Neutrophil (primary cell): ENCODE results near the gene SAMSN1.

Source experiments
- H3K27ac ChIP-seq: fragments of 200-600 bp; sonication (generic); 2 replicates; pipeline ENCODE4 v1.5.1; 2016; ENCODE audit warnings: mild to moderate bottlenecking, moderate library complexity
- H3K27me3 ChIP-seq: fragments of 200-600 bp; sonication (generic); 2 replicates; pipeline ENCODE4 v1.6.0; 2016; ENCODE audit warnings: mild to moderate bottlenecking
- H3K36me3 ChIP-seq: fragments of 200-600 bp; sonication (generic); 2 replicates; pipeline ENCODE4 v1.5.1; 2017
- H3K4me1 ChIP-seq, 2 experiments: fragments of 200-600 bp in 1 of 2; sonication (generic) in 1 of 2; 1 replicate in 1 of 2; 2 replicates in 1 of 2; pipeline versions ENCODE4 v1.5.1 to v1.6.1; 2013 to 2016; ENCODE audit warnings: low read depth in 1 of 2, low read length in 1 of 2, mild to moderate bottlenecking in 1 of 2, moderate library complexity in 1 of 2; ENCODE audit not compliant: control insufficient read depth in 1 of 2, insufficient read depth in 1 of 2
- H3K4me3 ChIP-seq, 2 experiments: fragments of 200-600 bp in 1 of 2; sonication (generic) in 1 of 2; 1 replicate in 1 of 2; 2 replicates in 1 of 2; pipeline ENCODE4 v1.5.1; 2013 to 2016; ENCODE audit warnings: low read depth in 1 of 2, low read length in 1 of 2, mild to moderate bottlenecking in 1 of 2, moderate library complexity in 1 of 2
- H3K9me3 ChIP-seq: fragments of 200-600 bp; sonication (generic); 2 replicates; pipeline ENCODE4 v1.5.1; 2016
- CTCF ChIP-seq: fragments of 200-600 bp; sonication (generic); IDR thresholded peaks from 2 replicates; pipeline ENCODE4 v1.5.1; 2016; ENCODE audit warnings: antibody characterized with exemption

SAMSN1 gene

GRCh38 chr21:14591882-14592281 lies 45.8 kb upstream of the SAMSN1 start:
- no peaks in the 10 kb centered on the region for H3K36me3 ChIP-seq
- H3K4me3 ChIP-seq = peak overlapping the region; percentile 29 to 42
- H3K27me3 ChIP-seq = no peaks in the 10 kb centered on the region
- peaks cover 42% of the 10 kb centered on the region in 2 experiments for H3K4me1 ChIP-seq
- no peaks in the 10 kb centered on the region for H3K9me3 ChIP-seq
- TF ChIP-seq CTCF = no peak
- H3K27ac ChIP-seq = peak overlapping the region; percentile 96

- Histone ChIP-seq H3K9me3 (no peaks in the 10 kb centered on the region), H3K27ac (peak overlapping the region; percentile 96), H3K4me3 (peak overlapping the region; percentile 9 to 42), H3K4me1 (peaks cover 42% of the 10 kb centered on the region in 2 experiments), H3K27me3 (no peaks in the 10 kb centered on the region), H3K36me3 (no peaks in the 10 kb centered on the region)
- no peak for TF ChIP-seq CTCF
Observed at GRCh38 chr21:14591377-14591776, 45.3 kb upstream of the SAMSN1 start.

DNA sequence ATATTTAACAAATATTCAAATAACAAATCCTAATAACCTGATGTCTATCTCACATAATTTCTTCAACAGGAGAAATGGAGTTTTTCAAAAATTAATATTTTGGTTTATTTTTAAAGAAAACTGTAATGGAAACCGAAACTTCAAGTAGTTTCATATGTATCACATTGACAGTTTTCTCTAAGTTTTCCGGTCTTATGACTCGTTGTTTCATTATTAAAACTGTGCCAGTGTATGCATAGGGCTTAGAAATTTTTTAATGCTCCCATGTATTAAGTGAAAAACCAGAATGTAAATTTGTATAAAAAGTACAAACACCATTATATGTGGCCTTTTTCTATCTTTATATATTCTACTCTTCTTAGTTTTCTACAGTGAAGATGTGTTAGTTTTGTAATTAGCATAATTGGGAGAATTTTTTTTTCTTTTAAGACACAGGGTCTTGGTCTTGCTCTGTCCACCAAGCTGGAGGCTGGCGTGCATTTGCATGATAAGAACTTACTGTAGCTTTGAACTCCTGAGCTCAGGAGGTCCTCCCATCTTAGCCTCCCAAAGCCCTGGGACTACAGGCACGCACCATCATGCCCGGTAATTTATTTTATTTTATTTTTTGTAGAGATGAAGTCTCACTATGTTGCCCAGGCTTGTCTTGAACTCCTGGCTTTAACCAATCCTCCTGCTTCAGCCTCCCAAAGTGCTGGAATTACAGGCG lies 43.9 kb upstream of the SAMSN1 start:
- Histone ChIP-seq H3K27me3 (no peaks in the 10 kb centered on the region), H3K36me3 (no peaks in the 10 kb centered on the region), H3K27ac (peak overlapping the region; percentile 96), H3K4me3 (no peak overlapping the region), H3K4me1 (peaks cover 44 to 48% of the 10 kb centered on the region in 2 experiments), H3K9me3 (no peaks in the 10 kb centered on the region)
- no peak for TF ChIP-seq CTCF

- Histone ChIP-seq H3K4me3 (no peak overlapping the region), H3K36me3 (no peaks in the 10 kb centered on the region), H3K4me1 (peaks cover 34 to 35% of the 10 kb centered on the region in 2 experiments), H3K9me3 (no peaks in the 10 kb centered on the region), H3K27me3 (no peaks in the 10 kb centered on the region), H3K27ac (no peak overlapping the region)
- TF ChIP-seq CTCF = no peak
Observed at GRCh38 chr21:14587266-14587665, 41.2 kb upstream of the SAMSN1 start.

GRCh38 chr21:14585122-14585521 lies 39.0 kb upstream of the SAMSN1 start:
- Histone ChIP-seq H3K4me1 (peaks cover 12 to 14% of the 10 kb centered on the region in 2 experiments), H3K9me3 (no peaks in the 10 kb centered on the region), H3K36me3 (no peaks in the 10 kb centered on the region), H3K27ac (peak overlapping the region; percentile 28), H3K4me3 (no peak overlapping the region), H3K27me3 (no peaks in the 10 kb centered on the region)
- TF ChIP-seq CTCF = no peak
